Parathyroid adenoma (tissue), 2 donors: Measurements from ENCODE around the gene DGKA.

Experiments used
- H2AFZ ChIP-seq: fragments of 300-600 bp; sonication (generic); one replicate; pipeline ENCODE4 v1.7.0; 2017; ENCODE audit warnings: antibody characterized with exemption, mild to moderate bottlenecking
- H3K27ac ChIP-seq: fragments of 300-600 bp; sonication (generic); one replicate; pipeline ENCODE4 v1.7.0; 2017
- H3K27me3 ChIP-seq: fragments of 300-600 bp; sonication (generic); one replicate; pipeline ENCODE4 v1.7.0; 2017; ENCODE audit warnings: low read length; ENCODE audit not compliant: control insufficient read depth, insufficient read depth
- H3K36me3 ChIP-seq: fragments of 300-600 bp; sonication (generic); one replicate; pipeline ENCODE4 v1.7.0; 2017; ENCODE audit warnings: low read length; ENCODE audit not compliant: control insufficient read depth, insufficient read depth
- H3K4me1 ChIP-seq: fragments of 300-600 bp; sonication (generic); one replicate; pipeline ENCODE4 v1.7.0; 2017; ENCODE audit warnings: control low read depth
- H3K4me2 ChIP-seq: fragments of 300-600 bp; sonication (generic); one replicate; pipeline ENCODE4 v1.7.0; 2017; ENCODE audit warnings: low read length
- H3K4me3 ChIP-seq: fragments of 300-600 bp; sonication (generic); one replicate; pipeline ENCODE4 v1.7.0; 2017; ENCODE audit warnings: low read depth, low read length
- H3K79me2 ChIP-seq: fragments of 300-600 bp; sonication (generic); one replicate; pipeline ENCODE4 v1.7.0; 2017; ENCODE audit warnings: control low read depth
- H3K9ac ChIP-seq: fragments of 300-600 bp; sonication (generic); one replicate; pipeline ENCODE4 v1.7.0; 2017; ENCODE audit warnings: mild to moderate bottlenecking
- H3K9me3 ChIP-seq: fragments of 300-600 bp; sonication (generic); one replicate; pipeline ENCODE4 v1.7.0; 2017; ENCODE audit warnings: low read length; ENCODE audit not compliant: control insufficient read depth
- TF ChIP-seq, protein P1 (sequence below): fragments of 300-600 bp; sonication (generic); IDR thresholded peaks from one replicate; pipeline ENCODE4 v1.7.0; 2017; ENCODE audit warnings: antibody characterized with exemption, mild to moderate bottlenecking
- donor health status: primary hyperparathyroidism.

The DGKA gene

GRCh38 chr12:55969356-55969755 lies 38.4 kb downstream of the DGKA start:
- TF ChIP-seq, protein P1, sequence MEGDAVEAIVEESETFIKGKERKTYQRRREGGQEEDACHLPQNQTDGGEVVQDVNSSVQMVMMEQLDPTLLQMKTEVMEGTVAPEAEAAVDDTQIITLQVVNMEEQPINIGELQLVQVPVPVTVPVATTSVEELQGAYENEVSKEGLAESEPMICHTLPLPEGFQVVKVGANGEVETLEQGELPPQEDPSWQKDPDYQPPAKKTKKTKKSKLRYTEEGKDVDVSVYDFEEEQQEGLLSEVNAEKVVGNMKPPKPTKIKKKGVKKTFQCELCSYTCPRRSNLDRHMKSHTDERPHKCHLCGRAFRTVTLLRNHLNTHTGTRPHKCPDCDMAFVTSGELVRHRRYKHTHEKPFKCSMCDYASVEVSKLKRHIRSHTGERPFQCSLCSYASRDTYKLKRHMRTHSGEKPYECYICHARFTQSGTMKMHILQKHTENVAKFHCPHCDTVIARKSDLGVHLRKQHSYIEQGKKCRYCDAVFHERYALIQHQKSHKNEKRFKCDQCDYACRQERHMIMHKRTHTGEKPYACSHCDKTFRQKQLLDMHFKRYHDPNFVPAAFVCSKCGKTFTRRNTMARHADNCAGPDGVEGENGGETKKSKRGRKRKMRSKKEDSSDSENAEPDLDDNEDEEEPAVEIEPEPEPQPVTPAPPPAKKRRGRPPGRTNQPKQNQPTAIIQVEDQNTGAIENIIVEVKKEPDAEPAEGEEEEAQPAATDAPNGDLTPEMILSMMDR: no peak
- Histone ChIP-seq H3K27ac (no peak overlapping the region), H3K9me3 (no peaks in the 10 kb centered on the region), H3K27me3 (no peaks in the 10 kb centered on the region), H3K4me2 (no peak overlapping the region), H3K4me3 (no peak overlapping the region), H3K4me1 (peaks cover 23% of the 10 kb centered on the region), H2AFZ (no peak overlapping the region), H3K9ac (no peak overlapping the region), H3K36me3 (no peaks in the 10 kb centered on the region), H3K79me2 (peaks cover 5% of the 10 kb centered on the region)

- TF ChIP-seq, protein P1: no peak
- Histone ChIP-seq H3K4me2 (no peak overlapping the region), H3K79me2 (peaks cover 19% of the 10 kb centered on the region), H3K27ac (no peak overlapping the region), H3K9ac (no peak overlapping the region), H3K4me1 (peaks cover 29% of the 10 kb centered on the region), H2AFZ (no peak overlapping the region), H3K27me3 (no peaks in the 10 kb centered on the region), H3K9me3 (no peaks in the 10 kb centered on the region), H3K36me3 (no peaks in the 10 kb centered on the region), H3K4me3 (no peak overlapping the region)
Measured at GRCh38 chr12:55970775-55971174, 39.8 kb downstream of the DGKA start.

DNA sequence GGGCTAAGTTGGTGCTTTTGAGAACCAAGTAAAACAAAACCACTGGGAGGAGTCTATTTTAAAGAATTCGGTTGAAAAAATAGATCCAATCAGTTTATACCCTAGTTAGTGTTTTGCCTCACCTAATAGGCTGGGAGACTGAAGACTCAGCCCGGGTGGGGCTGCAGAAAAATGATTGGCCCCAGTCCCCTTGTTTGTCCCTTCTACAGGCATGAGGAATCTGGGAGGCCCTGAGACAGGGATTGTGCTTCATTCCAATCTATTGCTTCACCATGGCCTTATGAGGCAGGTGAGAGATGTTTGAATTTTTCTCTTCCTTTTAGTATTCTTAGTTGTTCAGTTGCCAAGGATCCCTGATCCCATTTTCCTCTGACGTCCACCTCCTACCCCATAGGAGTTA lies 41.1 kb downstream of the DGKA start:
- H3K79me2 ChIP-seq: peaks cover 31% of the 10 kb centered on the region
- H3K36me3 ChIP-seq: no peaks in the 10 kb centered on the region
- H3K4me2 ChIP-seq: no peak overlapping the region
- peak overlapping the region; percentile 26 for H2AFZ ChIP-seq
- TF ChIP-seq, protein P1: no peak
- H3K9me3 ChIP-seq: no peaks in the 10 kb centered on the region
- H3K4me1 ChIP-seq: peaks cover 27% of the 10 kb centered on the region
- no peaks in the 10 kb centered on the region for H3K27me3 ChIP-seq
- H3K27ac ChIP-seq: peak overlapping the region; percentile 93
- no peak overlapping the region for H3K9ac ChIP-seq
- H3K4me3 ChIP-seq: no peak overlapping the region

- H3K9ac ChIP-seq: no peak overlapping the region
- peak overlapping the region; percentile 87 for H2AFZ ChIP-seq
- H3K79me2 ChIP-seq: peaks cover 36% of the 10 kb centered on the region
- peak overlapping the region; percentile 76 for H3K4me2 ChIP-seq
- no peaks in the 10 kb centered on the region for H3K9me3 ChIP-seq
- peak overlapping the region; percentile 58 for H3K4me3 ChIP-seq
- peaks cover 23% of the 10 kb centered on the region for H3K4me1 ChIP-seq
- H3K27ac ChIP-seq: peak overlapping the region; percentile 93
- no peaks in the 10 kb centered on the region for H3K27me3 ChIP-seq
- TF ChIP-seq, protein P1: no peak
- H3K36me3 ChIP-seq: no peaks in the 10 kb centered on the region
Measured at GRCh38 chr12:55972456-55972855, 41.5 kb downstream of the DGKA start.

- Histone ChIP-seq H3K4me1 (peaks cover 21% of the 10 kb centered on the region), H3K4me2 (peak overlapping the region; percentile 76), H3K9me3 (no peaks in the 10 kb centered on the region), H3K9ac (no peak overlapping the region), H3K79me2 (peaks cover 42% of the 10 kb centered on the region), H3K36me3 (no peaks in the 10 kb centered on the region), H2AFZ (peak overlapping the region; percentile 87), H3K27ac (peak overlapping the region; percentile 93), H3K27me3 (no peaks in the 10 kb centered on the region), H3K4me3 (peak overlapping the region; percentile 58)
- TF ChIP-seq, protein P1: no peak
Measured at GRCh38 chr12:55972911-55973598, 42.1 kb downstream of the DGKA start.
